Right lobe of liver (tissue), 6 donors: ENCODE data around the gene AADAC. TPM values are rescaled to one million over a fixed set of nuclear protein-coding genes. Genes with fewer than 3 reads are reported as not detected.

ENCODE experiments used
- ATAC-seq, 4 donors: fragments of 200-7000 bp; cut with Tn5 transposase; one replicate each; pipeline ENCODE4 v1.9.1; 2020; ENCODE audit warnings: mild to moderate bottlenecking in 4 of 4, moderate library complexity in 4 of 4
- DNase-seq, 3 donors: peaks; one replicate each; pipeline ENCODE4 v3.0.0-alpha.2; 2020
- H3K27ac ChIP-seq, 3 donors: fragments of 200-600 bp; one replicate each; pipeline ENCODE4 v1.8.0; 2022
- H3K27me3 ChIP-seq, 2 donors: fragments of 200-600 bp; one replicate each; pipeline ENCODE4 v1.8.0; 2022
- H3K36me3 ChIP-seq, 4 donors: fragments of 200-600 bp; sonication (generic) in 1 of 4; one replicate each; pipeline versions ENCODE4 v1.5.1 to v1.8.0; 2017 to 2022; ENCODE audit warnings: control low read depth in 1 of 4
- H3K4me1 ChIP-seq, 4 donors: fragments of 200-600 bp; sonication (generic) in 1 of 4; one replicate each; pipeline versions ENCODE4 v1.5.1 to v1.8.0; 2017 to 2022; ENCODE audit warnings: control low read depth in 1 of 4
- H3K4me3 ChIP-seq, 3 donors: fragments of 200-600 bp; one replicate each; pipeline ENCODE4 v1.8.0; 2022
- H3K9me3 ChIP-seq, 4 donors: fragments of 200-600 bp; sonication (generic) in 1 of 4; one replicate each; pipeline versions ENCODE4 v1.5.1 to v1.8.0; 2017 to 2022; ENCODE audit warnings: control low read depth in 1 of 4
- POLR2A ChIP-seq: fragments of 450-650 bp; IDR thresholded peaks from one replicate; pipeline ENCODE4 v1.6.1; 2017; ENCODE audit warnings: antibody characterized with exemption, mild to moderate bottlenecking
- WGBS: methylation state at CpG from one replicate; pipeline ENCODE4 v1.1.6; 2018; ENCODE audit warnings: low coverage, low lambda C conversion rate; ENCODE audit not compliant: insufficient coverage; ENCODE audit errors: missing lambda C conversion rate; 5-methylcytosine and 5-hydroxymethylcytosine counted together
- intact Hi-C, 2 donors: fragments of 100-400 bp; cut with DNase I; formaldehyde crosslinking; loops; one replicate each; pipeline versions ENCODE4 v1.11.2 to v1.14.1; 2022
- total RNA-seq, 6 experiments: library from RNA; depleted of rRNA in 2 of 6; stranded (reverse); fragments of >200 nt in 2 of 6; fragmentation: NEBNext Ultra II Directional in 3 of 6; extraction: Animal tissue kit (Norgen Biotek cat#: 25700) in 3 of 6; gene quantifications; one replicate each; pipeline versions ENCODE4 v1.1.0 to v1.2.4, GENCODE V29; 2016 to 2023
- TF ChIP-seq, protein P1 (sequence below), 4 donors: fragments of 200-600 bp in 3 of 4; fragments of 450-650 bp in 1 of 4; IDR thresholded peaks; one replicate each; pipeline versions ENCODE4 v1.5.1 to v1.8.0; 2016 to 2022; ENCODE audit warnings: antibody characterized with exemption in 4 of 4, mild to moderate bottlenecking in 2 of 4
- donor health status: DM: no; HTN: yes; CAD: no.
- donor health status: DM: no; HTN: no; CAD: no.
- donor health status: DM: no; HTN: no; CAD: no.
- donor health status: DM: no; HTN: yes; CAD: no.
- donor health status: DM: no; HTN: yes; CAD: no.

The AADAC gene
- total RNA-seq, 6 experiments from 2014 or later: 160 to 275 (median 229) TPM

DNA sequence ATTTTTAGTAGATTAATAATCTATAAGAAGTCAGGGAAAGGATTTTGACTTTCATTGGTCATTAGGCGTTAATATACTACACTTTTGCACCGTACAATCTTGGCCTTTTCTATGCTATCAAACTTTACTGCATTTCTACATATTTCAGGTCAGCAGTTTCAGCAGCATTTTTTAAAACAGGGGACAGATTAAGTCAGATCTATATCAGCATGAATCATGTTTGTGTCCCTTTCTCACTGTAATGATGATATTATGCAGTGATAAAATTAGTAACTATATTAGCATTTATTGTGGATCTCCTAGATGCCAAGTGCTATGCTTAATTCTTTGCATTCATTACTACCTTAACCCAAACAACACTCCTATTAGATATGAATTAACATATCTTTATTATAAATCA lies 20.3 kb upstream of the AADAC start:
- WGBS: 37% methylated on average over 2 of the region's 2 CpGs
- H3K4me3 ChIP-seq: no peak overlapping the region
- no peaks in the 10 kb centered on the region for H3K9me3 ChIP-seq
- intact Hi-C loops: no loop called here
- peaks cover 0 to 11% (median 0%) of the 10 kb centered on the region in 4 donors for H3K4me1 ChIP-seq
- no peaks in the 10 kb centered on the region for H3K36me3 ChIP-seq
- ATAC-seq (peak in 1 of 4 donors; percentile 45), DNase-seq (no peak)
- H3K27ac ChIP-seq: no peak overlapping the region
- no peaks in the 10 kb centered on the region for H3K27me3 ChIP-seq
- TF ChIP-seq, protein P1, sequence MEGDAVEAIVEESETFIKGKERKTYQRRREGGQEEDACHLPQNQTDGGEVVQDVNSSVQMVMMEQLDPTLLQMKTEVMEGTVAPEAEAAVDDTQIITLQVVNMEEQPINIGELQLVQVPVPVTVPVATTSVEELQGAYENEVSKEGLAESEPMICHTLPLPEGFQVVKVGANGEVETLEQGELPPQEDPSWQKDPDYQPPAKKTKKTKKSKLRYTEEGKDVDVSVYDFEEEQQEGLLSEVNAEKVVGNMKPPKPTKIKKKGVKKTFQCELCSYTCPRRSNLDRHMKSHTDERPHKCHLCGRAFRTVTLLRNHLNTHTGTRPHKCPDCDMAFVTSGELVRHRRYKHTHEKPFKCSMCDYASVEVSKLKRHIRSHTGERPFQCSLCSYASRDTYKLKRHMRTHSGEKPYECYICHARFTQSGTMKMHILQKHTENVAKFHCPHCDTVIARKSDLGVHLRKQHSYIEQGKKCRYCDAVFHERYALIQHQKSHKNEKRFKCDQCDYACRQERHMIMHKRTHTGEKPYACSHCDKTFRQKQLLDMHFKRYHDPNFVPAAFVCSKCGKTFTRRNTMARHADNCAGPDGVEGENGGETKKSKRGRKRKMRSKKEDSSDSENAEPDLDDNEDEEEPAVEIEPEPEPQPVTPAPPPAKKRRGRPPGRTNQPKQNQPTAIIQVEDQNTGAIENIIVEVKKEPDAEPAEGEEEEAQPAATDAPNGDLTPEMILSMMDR (IDR thresholded peaks at IDR 0.05): no peak
- TF ChIP-seq POLR2A: no peak

DNA sequence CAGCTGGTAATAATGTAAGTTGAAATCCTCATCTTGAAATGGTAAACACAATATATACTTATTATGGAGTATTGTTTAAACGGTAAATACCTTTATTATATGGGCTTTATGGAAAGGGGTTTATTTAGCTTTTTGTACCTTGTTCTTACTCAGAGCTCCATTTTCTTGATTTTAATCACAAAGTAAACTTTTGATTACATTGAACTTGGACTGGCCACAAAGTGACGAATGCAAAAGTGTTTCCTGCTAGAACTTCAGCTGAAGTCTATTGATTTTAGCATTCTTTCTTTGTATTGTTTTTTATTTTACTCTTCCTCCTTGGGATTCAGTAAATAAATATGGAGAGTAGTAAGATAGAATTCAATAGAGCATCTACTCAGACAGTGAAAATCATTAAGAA lies 19.8 kb upstream of the AADAC start:
- TF ChIP-seq, protein P1 (IDR thresholded peaks at IDR 0.05): no peak
- TF ChIP-seq POLR2A: no peak
- H3K9me3 ChIP-seq: no peaks in the 10 kb centered on the region
- H3K4me3 ChIP-seq: no peak overlapping the region
- peaks cover 0 to 11% (median 0%) of the 10 kb centered on the region in 4 donors for H3K4me1 ChIP-seq
- H3K36me3 ChIP-seq: no peaks in the 10 kb centered on the region
- H3K27ac ChIP-seq: no peak overlapping the region
- DNase-seq: no peak
- WGBS: 26% methylated on average over 2 of the region's 2 CpGs
- ATAC-seq: peak in 3 of 4 donors; percentile 48 to 82 (median 68)
- H3K27me3 ChIP-seq: no peaks in the 10 kb centered on the region
- intact Hi-C loops: no loop called here

DNA sequence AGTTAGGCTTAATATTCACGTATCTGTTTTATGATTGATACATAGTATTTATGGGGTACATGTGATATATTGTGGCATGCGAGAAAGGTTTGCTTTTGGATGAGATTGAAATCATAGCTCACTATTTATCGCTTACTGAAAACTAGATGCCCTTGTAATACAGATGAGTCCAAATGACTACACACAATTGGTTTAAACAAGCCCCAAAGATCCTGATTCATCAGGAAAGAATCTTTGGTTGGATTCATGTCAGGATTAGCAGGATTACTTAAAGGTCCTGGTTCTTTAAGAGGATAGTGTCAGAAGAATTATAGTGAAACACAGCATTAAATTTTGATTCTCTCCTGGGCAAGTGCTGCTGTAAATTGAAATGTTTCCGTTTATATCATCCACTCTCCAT lies 18.6 kb upstream of the AADAC start:
- Histone ChIP-seq H3K27me3 (no peaks in the 10 kb centered on the region), H3K4me1 (peaks cover 0 to 11% (median 0%) of the 10 kb centered on the region in 4 donors), H3K27ac (no peak overlapping the region), H3K9me3 (no peaks in the 10 kb centered on the region), H3K4me3 (no peak overlapping the region), H3K36me3 (no peaks in the 10 kb centered on the region)
- WGBS: 96% methylated on average over 4 of the region's 4 CpGs
- TF ChIP-seq POLR2A: no peak
- TF ChIP-seq, protein P1 (IDR thresholded peaks at IDR 0.05): no peak
- DNase-seq (no peak), ATAC-seq (peak in 1 of 4 donors; percentile 60)
- intact Hi-C loops: no loop called here

DNA sequence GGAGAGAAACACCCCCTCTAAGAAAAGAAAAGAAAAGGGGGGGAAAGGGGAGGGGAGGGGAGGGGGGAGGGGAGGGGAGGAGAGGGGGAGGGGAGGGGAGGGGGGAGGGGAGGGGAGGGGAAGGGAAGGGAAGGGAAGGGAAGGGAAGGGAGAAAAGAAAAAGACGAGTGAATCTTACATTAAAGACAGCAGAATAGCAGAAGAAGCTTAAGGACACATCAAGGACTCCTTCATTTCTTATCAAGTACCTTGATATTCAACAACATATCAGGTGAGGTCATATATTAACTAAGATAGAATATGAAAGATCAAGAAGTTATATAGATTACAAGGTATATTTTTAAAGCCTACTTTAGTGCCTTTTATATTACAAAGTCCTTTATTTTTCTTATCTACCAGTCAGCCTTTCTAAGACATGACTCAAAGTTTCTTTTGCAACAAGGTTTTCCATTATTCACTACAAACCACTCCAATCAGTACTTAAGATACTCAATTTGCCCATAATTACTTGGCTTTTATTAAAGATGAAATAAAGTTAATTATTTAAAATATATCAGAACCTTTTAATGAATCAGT lies 17.7 kb upstream of the AADAC start:
- Histone ChIP-seq H3K4me1 (peaks cover 0 to 11% (median 0%) of the 10 kb centered on the region in 4 donors), H3K4me3 (no peak overlapping the region), H3K27me3 (no peaks in the 10 kb centered on the region), H3K9me3 (no peaks in the 10 kb centered on the region), H3K27ac (no peak overlapping the region), H3K36me3 (no peaks in the 10 kb centered on the region)
- DNase-seq (no peak), ATAC-seq (no peak)
- no peak for TF ChIP-seq POLR2A
- TF ChIP-seq, protein P1 (IDR thresholded peaks at IDR 0.05): no peak
- 89% methylated on average over 1 of the region's 1 CpG for WGBS
- intact Hi-C loops: no loop called here
